ENCODE measurements around the gene NRG2.

NRG2 gene

GRCh38 chr5:139900546-139901250, 142.4 kb downstream of the NRG2 start:
- peak; percentile 30 for DNase-seq

- peak; percentile 16 for DNase-seq
These were observed 144.1 kb downstream of the NRG2 start for GRCh38 chr5:139898981-139899380.

DNA sequence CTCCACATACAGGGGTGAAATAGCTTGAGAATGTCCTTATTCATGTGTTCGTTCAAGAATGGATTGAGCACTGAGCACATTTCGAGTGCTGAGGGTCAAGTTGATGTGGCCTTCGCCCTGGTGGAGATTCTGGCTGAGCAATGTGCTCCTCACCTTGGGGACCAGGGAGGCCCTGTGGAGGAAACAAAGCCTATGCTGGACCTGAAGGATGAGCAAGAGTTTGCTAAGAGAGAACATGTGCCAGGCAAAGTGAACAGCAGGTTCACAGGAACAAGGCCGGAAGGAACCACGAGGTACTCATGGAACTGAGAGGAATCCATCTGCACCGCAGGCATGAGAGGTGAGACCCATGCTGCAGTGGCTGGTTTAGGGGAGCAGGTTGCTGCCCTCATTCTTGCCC, 145.1 kb downstream of the NRG2 start:
- peak; percentile 7 for DNase-seq

- peak; percentile 4 for DNase-seq
These were observed 145.8 kb downstream of the NRG2 start for GRCh38 chr5:139897342-139897741.

DNA sequence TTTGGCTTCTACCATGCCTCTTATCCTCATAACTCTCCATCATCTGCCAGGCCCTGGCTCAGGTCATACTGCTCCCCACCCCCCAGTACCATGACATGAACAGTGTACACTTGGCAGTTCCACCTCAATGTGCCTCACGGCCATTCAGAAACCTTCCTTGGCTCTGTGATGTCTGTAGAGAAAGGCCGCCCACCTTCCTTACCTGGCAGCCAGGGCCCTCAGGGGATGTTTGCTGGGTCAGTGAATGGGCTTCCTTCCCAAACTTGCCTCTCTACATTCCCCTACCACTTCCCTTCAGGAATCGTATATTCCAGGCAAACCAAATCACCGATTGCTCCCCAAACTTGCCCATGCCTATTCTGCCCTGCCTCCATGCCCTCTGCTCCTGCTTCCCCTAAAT, 146.4 kb downstream of the NRG2 start:
- no peak for DNase-seq

DNA sequence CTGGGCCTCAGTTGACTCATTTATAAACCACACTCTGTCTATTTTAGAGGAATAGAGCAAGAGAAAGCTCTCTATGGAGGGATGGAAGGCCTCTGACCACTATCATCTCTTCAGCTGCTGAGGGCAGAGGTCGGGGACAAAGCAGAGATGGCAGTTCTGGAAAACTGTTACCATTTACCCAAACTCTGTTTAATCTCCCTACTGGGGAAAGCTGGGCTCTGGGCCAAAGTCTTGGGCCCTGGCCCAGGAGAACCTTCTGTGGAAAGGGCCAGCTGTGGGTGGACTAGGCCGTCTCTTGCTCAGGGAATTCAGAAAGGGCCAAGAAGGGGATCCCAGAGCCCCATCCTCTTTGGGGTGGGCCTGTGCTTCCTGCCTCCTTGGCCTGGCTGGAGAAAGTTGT, 147.5 kb downstream of the NRG2 start:
- no peak for DNase-seq

DNA sequence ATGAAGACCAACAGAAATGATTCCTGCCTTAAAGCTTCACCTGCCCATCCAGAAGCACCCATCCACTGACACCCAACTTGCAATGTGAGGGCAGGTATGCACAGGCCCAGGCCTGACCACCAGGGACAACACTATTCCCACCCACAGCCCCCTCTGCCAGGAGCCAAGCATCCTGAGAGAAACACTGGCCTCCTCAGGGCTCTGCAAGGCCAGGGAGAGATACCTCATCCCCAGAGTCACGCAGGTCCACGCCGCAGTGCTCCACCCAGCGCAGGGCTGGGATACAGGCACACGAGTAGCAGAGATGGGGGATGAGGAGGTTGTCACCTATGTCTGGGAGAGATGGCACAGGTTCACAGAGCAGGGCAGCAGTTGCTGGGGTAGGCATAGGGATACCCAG, 148.1 kb downstream of the NRG2 start:
- no peak for DNase-seq

- no peak for DNase-seq
These were observed 149.2 kb downstream of the NRG2 start for GRCh38 chr5:139893873-139894272.

- DNase-seq = no peak
These were observed 153.7 kb downstream of the NRG2 start for GRCh38 chr5:139889410-139889809.

GRCh38 chr5:139888370-139888769, 154.7 kb downstream of the NRG2 start:
- no peak for DNase-seq

DNA sequence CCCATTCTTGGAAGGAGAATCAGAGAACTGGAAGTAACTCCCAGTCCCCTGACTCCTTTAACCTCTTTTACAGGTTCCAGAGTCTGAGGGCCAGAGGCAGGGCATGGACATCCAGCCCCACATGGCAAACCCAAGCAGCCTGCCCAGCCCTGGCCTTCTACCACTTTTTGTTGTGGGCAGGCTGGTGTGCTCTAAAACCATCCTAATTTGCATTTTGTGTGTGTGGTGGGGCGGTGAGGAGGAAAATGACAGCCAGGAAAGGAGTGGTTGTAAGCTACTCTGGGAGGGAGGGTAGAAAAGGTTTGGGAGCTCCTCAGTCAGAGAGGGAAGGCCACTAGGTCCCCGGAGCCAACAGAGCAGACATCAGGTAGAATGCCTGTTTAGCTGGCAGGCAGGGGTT, 156.9 kb downstream of the NRG2 start:
- DNase-seq = no peak

- no peak for DNase-seq
These were observed 157.3 kb downstream of the NRG2 start for GRCh38 chr5:139885857-139886208.

DNA sequence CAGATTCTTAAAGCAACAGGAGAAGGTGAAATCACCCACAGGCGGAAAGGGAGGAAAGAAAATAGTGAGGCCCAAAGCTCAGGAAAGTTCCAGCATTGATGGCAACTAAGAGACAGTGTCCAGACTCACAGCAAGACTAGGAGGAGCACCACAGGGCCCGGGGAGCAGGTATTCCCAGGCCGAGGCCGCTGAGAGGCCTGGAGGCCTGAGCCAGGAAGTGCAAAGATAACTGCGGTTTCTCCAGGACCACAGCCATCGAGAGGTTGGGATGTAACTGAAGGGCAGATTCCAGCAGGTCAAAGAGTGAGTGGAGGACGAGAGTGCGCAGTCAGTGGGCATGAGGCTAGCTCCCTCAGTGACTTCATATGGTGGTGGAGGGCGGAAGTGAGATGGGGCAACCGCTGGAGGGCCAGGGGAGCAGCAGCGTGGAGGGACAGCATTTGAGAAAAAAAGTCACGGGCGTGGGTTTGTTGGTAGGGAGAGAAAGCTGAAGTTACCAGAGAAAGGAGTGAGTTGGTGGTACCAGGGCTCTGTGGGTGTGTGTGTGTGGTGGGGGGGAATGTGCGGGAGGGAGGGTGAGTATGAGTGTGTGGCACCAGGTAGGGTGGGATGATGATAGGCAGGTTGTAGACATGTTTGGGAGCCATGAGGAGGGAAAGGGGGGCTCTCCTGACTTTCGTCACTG, 157.8 kb downstream of the NRG2 start:
- no peak for DNase-seq

DNA sequence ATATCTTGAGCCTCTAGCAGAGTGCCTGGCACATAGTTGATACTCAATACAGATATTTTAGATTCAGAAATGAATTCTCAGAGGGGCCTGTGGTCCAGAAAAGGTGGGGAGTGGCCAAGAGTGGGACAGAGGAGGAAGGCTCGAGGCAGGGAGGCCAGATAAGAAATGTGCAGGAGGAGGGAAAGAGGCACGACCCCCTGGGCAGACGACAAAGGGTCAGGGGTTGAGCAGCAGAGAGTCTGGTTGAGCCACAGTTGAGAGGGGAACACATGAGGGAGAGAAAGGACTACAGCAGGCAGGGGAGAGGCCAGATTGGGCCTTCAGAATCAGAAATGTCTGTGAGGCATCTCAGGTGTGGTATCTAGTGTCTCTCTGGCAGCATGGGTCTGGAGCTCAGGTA, 158.4 kb downstream of the NRG2 start:
- no peak for DNase-seq

- DNase-seq = no peak
These were observed 159.0 kb downstream of the NRG2 start for GRCh38 chr5:139884144-139884543.

- peak; percentile 56 for DNase-seq
These were observed 160.0 kb downstream of the NRG2 start for GRCh38 chr5:139882961-139883539.

DNA sequence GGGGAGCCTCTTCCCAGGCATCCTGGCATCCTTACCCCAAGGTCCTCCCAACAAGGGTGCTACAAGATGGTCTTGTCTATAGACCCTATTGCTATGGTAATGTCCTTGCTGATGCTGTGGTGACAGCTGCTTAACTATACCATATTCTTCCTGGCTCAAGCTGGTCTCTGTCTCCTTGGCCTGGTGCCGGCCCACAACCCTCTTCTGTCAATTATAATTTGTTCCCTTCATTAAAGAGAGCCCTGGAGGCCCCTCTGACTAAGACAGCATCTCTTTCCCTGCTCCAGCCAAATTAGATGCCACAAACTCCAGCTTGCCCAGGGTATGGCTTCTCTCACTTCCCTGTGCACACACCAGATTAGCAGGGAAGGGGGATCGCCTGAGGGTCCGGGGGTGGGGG, 160.8 kb downstream of the NRG2 start:
- no peak for DNase-seq

GRCh38 chr5:139881143-139881733, 161.9 kb downstream of the NRG2 start:
- DNase-seq = no peak

DNA sequence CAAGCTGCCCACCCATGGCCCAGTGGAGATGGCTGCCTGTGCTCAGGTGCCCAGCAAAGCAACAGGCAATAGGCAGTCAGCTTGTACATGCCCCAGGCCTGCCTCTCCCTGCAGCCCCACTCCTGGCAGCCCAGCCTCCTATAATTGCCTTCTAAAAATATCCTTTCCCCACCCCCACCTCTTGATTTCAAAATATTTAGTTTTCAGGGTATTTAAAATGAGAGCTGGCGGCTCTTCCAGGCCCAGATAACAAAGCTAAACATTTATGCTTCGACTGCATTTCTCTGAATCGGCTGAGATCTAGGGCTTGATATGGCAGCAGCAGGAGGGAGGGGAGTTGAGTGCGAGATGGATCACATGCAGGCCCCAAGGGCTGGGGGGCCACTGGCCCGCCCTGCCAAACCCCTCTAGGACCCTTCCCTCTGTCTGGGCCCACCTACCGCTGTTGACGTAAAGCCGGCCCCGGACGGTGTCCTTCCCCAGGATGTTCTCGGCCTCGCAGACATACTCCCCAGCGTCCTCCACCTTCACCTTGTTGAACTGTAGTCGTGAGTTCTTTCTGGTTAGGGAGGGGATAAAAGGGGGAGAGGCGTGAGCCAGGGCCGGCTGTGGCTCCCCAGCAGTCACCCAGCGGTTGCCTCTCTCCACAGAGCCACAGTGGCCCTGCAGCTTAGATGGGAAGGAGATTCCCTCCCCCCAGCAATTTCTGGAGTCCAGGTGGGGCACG, 162.5 kb downstream of the NRG2 start:
- no peak for DNase-seq

DNA sequence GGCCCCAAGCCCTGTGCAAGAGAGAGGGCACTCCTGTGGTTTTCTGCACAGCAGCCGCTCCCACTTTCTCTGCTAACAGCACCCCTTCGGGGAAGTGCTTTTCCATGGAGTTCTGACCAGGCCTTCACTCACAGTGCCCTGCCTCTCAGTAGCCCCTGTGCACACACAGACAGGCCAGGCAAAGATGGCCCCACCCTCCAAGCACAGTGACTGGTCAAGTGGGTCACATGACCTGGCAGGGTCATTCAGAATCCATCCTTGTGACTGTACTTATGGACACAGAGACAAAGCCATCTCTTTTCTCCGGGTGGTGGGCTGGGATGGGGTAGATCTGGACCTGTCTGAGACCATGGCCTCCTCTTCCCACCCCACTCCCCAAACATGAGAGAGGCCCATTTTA, 165.0 kb downstream of the NRG2 start:
- no peak for DNase-seq

DNA sequence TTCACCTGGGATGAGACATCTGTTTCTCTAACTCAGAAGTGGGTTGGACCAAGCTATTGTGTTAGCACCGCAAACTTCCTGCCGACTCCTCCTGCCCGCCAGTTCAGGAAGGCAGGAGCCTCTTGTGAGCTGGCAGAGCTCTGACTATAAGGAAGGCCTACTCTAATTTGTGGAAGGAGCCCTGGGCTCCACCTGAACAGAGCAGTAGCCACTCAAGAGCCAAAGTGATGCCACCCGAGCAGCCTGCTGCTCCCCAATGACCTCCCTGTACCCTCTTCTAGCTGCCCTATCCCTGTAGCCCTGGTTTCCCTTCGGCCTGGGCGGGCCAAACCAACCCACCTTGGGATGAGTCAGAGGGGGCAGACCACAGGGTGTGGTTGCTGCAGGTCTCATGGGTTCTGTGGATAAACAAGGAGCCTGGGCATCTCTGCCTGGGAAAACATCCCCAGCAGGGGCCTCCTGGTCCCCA, 165.9 kb downstream of the NRG2 start:
- no peak for DNase-seq

DNA sequence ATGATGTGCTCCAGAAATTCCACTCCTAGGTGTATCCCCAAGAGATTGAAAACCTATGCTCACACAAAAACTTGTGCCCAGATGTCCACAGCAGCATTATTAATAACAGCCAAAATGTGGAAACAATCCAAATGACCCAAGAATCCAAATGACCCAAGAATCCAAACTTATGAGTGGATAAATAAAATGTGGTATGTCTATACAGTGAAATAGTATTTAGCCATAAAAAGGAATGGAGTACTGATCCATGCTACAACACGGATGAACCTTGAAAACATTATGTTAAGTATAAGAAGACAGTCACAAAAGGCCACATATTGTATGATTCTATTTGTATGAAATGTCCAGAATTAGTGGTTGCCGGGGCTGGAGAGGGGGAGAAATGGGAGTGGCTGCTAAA, 167.1 kb downstream of the NRG2 start:
- DNase-seq = no peak

Data from right forelimb (tissue), 1 donor.